ENCODE data around the gene NFKB2.
A peak's percentile ranks its signal among the peaks of the same experiment; 100 is the strongest.

The NFKB2 gene

DNA sequence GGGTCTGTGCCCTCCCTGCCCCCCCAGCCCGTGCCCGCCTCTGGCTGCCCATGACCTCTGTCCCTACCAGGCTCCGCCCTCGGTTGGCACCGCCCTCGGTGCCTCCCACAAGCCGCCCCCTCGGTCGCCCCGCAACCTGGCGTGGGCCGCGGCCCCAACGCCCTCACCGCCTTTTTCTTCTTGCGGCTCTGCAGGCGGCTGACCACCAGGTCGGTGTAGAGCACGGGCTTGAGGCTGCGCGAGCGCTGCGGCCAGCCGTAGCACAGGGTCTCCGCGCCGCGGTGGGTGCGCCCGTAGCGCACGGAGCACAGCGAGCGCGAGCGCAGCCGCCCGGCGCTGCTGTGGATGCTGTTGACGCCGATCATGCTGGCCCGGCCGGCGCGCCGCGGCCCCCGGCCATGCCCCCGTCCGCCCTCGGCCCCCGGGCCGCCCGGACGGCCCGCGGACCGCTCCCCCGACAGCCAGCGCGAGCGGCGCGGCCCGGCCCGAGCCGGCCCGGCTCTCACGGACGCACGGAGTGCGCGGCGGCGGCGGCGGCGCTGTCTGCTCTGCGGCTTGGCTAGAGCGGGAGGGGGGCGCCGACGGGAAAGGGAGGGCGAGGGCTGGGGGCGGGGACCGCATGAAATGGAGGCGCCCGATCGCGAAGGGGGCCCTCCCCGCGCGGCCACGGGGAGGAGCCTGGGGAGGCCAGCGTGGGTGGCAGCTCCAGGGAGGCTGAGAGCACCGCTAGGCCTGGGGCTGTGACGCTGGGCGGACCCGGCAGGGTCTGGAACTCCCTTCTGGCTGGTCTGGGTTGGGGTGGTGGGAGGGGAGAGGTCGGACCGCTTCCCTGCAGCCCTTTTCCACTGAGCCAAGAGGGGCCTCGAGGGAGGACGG, 13.5 kb downstream of the NFKB2 start:
- DNase-seq (ENCODE audit: low spot score), result peak; percentile 52

DNA sequence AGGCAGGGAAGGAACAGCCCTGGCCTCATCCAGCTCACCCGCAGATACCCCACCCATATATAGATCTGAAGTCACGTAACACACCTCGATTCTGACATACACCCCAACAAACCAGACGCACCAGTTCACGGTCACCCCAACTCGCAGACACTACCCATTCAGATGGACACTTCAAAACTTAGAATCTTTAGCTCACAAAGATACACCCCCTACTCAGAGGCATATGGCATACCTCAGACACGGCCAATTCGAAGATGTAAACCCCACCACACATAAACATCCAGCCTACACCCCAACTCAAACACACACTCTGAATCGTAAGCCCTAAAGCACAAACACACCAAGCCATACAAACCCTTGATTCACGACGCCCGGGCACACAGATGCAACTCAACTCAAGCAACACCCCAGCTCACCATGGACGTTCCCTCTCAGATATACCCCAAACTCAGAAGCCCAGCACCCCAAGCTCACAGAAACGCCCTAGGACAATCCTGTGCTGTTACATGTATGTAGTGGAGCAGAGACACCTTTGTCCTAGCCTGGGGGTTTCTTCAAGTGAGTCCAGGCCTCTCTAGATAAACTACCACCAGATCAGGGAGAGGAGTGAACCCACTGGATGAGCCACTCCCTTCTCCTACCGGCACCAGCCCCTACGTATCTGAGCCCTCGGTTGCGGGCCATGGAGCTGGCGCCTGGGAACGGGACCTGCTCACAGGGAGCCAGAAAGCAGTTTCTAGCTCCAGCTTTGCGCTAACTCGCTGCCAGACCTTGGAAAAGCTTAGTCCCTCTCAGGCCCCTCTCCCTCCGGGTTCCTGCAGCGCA, 14.3 kb downstream of the NFKB2 start:
- DNase-seq (ENCODE audit: low spot score), result no peak

DNA sequence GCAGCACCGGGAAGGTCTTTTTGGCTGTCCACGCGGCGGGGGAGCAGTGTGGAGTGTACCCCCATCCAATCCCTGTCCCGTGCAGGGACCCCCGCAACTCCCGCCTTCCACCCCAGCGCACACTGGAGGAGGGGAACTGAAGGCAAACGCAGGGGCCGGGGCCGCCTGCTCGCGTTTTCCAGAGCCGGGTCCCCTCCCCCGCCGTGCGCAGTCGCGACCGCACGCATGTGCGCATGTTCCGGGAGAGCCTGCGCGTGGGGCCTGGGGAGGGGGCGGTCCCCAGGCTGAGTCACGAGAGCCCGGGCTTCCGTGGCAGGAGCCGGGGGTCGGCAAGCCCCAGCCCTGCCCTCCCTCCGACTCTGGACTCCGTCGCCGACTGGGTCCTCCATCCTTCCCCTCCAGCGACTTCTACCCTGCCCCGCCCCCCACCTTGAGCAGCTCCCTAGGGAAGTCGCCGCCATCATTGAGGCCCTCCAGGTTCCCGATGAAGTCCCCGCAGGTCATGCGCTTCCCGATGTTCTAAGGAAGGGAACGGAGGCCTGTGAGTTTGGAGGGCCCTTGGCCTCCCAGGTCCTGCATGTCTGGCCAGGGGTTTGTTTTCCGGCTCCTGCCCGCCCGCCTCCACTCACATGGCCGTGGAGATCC, 15.0 kb downstream of the NFKB2 start:
- DNase-seq (ENCODE audit: low spot score), result no peak

DNA sequence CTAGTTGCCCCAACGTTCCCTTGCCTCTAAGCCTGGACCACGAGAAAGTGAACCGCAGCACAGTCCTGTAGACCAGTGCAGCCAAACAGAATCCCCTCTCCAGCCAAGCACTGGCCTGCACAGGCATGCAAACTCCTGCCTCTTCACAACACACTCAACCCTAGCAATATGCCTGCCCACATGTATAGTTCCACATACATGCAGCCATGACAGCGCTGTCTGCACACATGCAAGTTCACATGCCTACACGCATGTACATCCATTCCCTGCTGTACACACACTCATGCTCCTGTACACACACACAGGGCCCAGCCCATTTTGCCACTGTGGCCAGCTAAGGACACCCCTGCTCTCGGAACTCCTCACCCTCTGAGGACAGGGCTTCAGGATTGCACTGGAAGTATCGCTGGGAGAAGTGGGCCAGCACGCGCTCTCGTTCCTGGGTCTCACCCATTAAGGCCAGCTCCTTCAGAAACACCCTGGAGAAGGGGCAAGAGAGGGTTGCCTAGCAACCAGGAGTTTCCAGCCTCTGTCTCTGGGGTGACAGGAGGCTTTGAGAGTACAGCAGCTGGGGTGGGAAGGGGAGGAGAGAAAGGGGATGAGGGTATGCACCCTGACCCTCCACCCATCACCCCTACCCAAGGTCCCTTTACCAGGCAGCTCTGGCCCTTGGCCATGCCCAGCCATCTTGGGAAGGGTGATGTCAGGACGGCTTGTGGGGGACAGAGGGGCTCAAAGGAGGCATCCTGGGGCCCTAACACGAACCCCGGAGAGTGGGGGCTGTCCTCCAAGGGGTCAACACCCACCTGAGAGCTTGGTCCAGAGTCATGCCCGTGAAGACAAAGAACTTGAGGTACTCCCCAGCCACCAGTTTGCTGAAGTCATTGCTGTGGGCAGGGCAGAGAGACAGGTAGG, 16.1 kb downstream of the NFKB2 start:
- no peak for DNase-seq (ENCODE audit: low spot score)

DNA sequence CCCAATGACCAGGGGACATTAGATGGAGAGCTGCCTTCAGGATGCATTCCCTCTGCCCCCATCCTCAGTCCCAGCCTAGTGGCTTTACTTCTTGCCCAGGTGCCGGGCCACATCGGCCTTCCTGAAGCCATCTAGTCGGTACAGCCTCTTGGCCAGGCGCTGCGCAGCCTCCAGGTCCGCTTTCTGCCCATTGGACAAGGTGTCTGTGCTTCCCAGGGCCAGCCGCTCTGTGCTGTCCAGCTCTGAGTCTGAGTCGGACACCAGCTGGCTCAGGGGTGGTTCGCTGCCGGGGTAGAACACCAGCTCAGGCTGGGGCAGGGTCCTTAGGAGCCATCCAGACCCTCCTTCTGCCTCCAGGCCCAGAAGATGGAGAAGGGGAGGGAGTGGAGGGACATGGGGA, 16.8 kb downstream of the NFKB2 start:
- DNase-seq (ENCODE audit: low spot score), result no peak

DNA sequence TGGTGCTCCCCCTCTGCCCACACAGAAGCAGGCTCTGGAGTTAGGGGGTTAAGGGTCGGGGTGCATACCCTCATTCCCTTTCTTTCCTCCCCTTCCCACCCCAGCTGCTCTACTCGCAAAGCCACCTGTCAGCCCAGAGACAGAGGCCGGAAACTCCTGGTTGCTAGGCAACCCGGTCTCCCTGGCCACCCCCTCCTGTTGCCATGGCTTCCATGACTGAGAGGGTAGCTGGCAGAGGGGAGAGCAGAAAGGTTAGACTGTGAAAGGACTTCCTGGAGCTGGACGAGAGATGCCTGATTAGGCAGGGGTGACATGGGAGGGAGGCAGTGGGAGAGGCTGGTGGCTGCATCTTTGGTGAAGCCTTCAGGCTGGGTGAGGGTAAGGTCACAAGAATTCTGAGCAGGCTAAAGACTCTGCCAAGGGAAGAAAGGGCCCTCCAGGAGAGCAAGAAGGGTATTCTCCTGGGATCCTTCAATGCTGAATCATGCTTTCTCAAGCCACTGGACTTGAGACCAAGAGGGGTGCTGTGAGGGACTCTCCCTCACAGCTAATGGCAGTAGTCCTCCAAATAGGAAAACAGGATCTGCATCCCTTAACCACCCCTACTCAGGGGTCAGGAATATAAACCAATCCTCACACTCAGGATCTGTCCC, 17.7 kb downstream of the NFKB2 start:
- DNase-seq (ENCODE audit: low spot score), result no peak

DNA sequence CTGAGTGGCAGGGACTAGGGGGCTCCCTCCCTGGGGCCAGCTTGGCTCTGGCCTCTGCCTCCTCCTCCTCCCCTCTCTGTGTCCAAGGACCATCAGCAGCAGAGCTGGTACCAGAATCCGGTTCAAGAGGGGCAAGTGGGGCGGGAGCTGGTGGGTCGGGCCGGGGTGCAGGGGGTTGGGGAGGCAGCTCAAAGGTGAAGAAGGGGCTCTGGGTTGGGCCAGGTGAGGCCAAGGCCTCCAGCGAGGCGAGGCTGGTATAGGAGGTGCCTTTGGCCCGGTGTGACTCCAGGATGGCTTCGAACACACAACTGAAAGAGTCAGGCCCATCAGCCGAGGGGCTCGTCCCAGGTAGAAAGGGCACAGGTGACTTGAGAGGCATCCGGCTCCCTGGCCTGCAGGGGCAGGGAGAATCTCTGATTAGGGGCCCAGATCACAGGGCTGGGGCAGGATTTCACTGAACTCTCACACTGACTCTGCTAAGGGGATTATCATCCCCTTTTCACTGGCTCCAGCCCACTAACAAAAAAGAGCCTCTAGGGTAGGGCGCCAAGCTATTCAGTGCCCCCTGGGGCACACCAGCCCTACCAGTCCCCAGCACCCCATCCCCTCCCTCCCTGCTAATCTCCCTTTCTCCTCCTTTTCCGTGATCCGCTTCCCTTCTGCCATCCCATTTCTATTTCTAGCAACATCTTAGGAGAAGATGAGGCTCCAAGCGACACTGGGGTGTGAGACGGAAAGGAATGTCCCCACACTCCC, 18.5 kb downstream of the NFKB2 start:
- DNase-seq (ENCODE audit: low spot score), result no peak

DNA sequence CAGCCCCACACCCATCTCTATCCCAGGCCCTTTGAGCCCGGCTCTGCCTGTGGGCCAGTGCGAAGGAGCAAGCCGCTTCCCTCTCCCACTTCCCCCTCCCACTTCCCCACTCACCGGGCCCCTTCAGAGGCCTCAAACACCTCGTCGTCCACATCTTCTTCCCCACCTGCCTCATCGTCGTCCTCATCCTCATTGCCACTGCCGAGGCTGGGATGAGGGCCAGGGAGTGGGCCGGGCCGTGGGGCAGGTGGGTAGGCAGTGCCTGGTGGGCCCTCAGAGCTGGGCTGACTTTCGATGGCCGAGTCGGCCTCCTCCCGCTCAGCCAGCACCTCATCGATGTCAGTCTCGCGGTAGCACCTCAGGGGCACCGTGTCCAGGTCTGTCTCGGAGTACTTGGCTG, 19.2 kb downstream of the NFKB2 start:
- no peak for DNase-seq (ENCODE audit: low spot score)

DNA sequence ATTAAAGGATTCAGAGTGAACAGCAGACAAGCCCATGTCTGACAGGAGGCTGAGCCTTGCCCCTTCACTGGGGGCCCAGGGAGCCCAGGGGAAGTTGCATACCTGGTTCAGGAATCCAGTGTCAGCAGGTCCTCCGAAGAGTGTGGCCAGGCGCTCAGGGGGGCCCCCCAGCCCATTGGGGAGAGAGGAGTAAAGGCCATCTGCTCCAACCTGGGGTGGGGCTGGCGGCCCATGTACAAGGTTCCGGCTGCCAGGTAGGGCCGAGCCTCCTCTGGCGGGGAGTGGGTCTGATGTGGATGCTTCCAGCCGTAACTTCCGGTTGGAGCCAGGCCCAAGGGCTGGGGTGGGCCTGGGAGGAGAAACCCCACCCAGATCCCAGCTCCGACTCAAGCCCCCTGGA, 20.8 kb downstream of the NFKB2 start:
- DNase-seq (ENCODE audit: low spot score), result no peak

DNA sequence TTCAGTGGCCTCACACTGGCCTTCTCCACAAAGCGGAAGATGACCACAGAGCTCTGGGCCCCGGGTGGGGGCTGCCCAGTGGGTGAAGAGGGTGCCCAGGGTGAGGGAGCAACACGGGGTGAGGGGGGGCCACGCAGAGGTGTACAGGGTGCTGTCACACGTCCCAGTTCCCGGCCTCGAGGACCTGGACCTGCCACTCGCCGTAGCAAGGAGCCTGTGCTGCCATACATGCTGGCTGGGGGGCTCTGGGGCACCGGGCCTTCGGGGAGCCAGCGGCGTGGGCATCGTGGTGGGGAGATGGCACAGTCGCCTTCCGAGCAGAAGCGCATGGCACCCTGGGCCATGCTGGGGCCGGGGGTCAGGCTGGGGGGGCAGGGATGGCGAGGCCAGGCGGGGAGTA, 21.2 kb downstream of the NFKB2 start:
- DNase-seq (ENCODE audit: low spot score), result no peak

DNA sequence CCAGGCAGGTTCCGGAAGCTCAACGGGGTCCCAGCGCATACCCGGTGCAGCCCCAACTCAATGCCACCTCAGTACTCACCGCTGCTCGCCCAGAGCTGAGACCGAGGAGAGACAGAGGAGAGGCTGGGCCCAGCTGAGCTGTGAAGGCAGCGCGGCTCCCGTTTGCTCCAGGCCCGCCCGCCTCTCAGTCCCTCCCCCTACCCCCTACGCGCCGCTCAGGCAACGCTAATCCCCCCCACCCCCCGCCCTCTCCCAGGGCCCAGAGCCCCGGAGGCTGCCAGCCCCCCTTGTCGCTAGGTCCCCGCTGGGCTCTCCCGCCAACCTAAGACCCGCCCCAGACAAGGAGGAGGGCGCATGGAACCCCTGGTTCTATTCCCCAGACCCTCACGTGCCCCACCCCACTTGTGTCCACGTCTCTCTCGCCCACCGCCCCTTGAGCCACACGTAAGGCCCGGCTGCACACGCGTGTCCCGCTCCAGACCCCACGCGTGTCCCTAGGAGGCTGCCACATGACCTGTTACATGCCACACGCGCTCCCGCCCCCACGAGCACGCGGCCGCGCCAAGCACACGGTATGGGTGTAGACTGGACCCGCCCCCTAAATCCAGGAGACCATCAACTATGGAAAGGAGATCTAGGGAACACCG, 23.2 kb downstream of the NFKB2 start, which contains the start of gene PSD:
Gene PSD (minus strand): TSS at position 164 of the 647 bp plus-strand sequence. CDS start 1,747 bp downstream, outside the sequence.
- DNase-seq (ENCODE audit: low spot score), result no peak

DNA sequence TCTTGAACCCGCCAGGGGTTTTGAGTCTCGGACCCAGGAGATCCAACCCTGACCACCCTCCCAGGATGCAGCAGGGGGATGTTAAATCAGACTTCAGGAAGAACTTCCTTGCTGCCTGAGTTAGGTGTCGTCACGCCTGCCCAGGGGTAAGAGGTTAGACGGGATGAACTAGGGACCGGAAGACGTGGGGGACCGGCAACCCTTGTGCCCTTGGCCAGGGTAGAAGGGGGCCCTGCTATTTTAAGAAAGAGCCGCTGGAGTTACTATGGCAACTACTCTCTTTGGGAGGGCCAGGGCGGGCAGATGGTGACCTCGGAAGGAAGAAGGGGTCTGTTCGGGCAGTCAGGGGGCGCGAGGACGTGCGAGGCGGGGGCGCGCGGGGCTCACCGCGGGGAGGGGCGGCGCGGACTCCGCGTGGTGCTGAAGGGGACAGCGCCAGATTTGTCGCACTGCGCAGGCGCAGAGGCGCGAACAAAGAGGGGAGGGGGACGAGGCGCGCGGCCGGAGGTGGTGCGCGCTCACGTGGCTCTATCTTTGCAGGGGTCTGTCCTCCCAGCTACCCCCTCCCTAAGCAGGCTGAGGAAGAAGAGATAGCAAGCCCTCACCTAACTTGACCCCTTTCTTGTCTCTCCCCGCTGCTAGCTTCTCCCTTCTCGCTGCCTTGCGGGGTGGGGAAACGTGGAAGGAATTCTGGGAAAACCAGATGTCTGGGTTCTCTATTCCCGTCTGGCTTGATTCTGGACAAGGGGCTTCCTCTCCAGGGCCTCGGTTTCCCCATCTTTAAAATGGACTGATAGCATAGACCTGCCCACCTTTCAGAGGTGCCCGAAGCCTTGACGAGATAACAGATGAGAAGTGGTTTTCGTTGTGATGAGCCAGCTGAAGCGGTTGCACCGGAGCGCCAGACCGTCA, 24.0 kb downstream of the NFKB2 start:
- DNase-seq (ENCODE audit: low spot score), result peak; percentile 71

DNA sequence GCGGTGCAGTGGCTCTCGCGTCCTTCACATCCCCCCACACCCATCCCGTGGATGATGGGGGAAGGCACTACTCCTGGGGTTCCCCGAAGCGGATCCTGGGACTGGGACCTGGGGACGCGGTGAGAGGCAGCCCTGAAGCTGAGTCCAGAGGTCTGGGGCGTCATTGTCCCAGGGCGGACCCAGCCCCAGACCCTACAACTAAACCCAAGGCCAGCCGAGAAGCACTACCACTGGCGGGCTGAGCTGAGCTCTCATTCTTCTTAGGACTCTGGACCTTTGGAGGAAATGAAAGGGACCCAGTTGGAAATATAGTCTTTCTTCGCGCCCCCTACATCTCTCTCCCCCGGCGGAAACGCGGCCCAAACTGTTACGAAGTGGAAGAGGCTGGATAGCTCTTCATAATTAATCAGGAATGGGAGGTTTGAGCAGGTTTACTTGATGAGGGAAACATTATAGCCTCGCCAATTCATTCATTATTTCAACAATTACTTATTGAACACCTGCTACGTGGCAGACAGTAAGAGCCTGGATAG, 24.7 kb downstream of the NFKB2 start:
- DNase-seq (ENCODE audit: low spot score), result no peak

DNA sequence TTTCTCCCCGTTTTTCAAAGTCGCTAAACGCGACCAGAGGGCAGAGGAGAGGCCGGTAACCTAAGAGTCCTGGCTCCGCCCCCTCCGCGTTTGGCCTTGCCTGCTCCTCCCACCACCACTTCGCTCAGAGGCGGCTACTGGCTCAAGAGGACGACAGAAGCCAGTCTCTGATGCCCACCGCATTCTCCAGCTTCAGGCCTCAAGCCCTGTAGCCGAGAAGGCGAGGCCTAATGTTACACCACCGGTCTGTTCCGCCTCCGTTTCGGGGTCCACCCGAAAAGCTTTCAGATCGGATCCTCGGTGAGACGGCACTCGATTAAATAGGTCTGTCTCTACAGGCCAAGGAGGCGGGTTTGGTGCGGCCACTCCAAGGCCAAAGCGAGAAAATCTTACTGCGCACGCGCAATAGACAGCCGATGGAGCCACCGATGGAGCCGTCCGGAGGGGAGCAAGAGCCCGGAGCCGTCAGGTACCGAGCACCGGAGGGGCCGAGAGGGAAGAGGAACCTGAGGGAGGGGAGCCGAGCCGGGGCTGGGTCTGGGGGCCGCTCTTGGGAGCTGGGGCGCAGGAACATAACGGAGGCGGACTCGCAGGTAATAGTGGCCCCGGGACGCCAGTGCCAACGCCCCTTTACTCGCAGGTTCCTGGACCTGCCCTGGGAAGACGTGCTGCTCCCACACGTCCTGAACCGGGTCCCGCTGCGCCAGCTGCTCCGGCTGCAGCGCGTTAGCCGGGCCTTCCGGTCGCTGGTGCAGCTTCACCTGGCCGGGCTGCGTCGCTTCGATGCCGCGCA, 25.4 kb downstream of the NFKB2 start, which contains the start of gene FBXL15:
Gene FBXL15 (plus strand): TSS at position 123 of the 793 bp plus-strand sequence. CDS start 294 bp downstream, at position 417.
- peak; percentile 98 for DNase-seq (ENCODE audit: low spot score)

DNA sequence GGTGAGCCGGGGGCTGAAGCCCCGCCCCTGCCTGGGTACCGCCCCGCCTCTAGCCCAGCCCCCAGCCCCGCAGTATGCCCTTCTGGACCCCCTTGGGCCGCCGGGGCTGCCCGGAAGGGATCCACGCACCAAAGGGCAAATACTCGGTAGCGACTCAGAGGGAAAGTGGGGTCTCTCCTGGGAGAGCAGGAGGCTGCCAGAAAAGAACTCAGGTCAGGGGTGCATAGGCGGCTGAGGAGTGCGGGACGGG, 25.9 kb downstream of the NFKB2 start:
- DNase-seq (ENCODE audit: low spot score), result no peak

DNA sequence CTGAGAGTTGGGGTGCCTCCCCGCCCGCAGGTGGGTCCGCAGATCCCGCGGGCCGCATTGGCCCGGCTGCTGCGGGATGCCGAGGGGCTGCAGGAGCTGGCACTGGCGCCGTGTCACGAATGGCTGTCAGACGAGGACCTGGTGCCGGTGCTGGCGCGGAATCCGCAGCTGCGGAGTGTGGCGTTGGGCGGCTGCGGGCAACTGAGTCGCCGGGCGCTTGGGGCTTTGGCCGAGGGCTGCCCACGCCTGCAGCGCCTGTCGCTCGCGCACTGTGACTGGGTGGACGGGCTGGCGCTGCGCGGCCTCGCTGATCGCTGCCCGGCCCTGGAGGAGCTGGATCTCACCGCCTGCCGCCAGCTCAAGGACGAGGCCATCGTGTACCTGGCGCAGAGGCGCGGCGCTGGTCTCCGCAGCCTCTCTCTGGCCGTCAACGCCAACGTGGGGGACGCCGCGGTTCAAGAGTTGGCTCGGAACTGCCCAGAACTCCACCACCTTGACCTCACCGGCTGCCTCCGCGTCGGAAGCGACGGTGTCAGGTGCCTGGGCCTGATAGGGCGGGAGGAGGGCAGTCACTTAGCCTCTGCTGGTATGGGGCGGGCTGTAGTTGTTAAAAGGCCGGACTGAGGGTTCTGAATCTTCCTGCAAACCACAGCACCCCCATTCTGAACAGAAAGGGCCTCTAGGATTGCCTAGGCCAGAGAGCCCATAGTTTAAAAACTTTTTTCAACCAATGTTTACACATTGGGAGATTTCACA, 26.4 kb downstream of the NFKB2 start:
- no peak for DNase-seq (ENCODE audit: low spot score)
